Activated gamma-delta T cell (primary cell): ENCODE results near the gene E2F3.

Source experiments
- DNase-seq: peaks from one replicate; lab custom pipeline; 2025; lab: John Stamatoyannopoulos, UW
- total RNA-seq, 2 donors: gene quantifications; one replicate each; lab custom pipeline; 2026; lab: John Stamatoyannopoulos, UW

E2F3 gene
- 48.6 to 83.1 reads per million in 2 donors for total RNA-seq

- peak; percentile 84 for DNase-seq
These were observed at the start of gene E2F3 for GRCh38 chr6:20401205-20402091. TSS of gene E2F3 (plus strand) at chr6:20401879. CDS start at chr6:20402233, 354 bp downstream.

GRCh38 chr6:20352346-20352745 lies 49.3 kb upstream of the E2F3 start:
- no peak for DNase-seq

- DNase-seq, result no peak
These were observed 48.5 kb upstream of the E2F3 start for GRCh38 chr6:20353134-20353533.

GRCh38 chr6:20354366-20354765 lies 47.3 kb upstream of the E2F3 start:
- no peak for DNase-seq

- DNase-seq, result no peak
These were observed 41.1 kb upstream of the E2F3 start for GRCh38 chr6:20360471-20361119.

- no peak for DNase-seq
These were observed 39.1 kb upstream of the E2F3 start for GRCh38 chr6:20362623-20363022.

GRCh38 chr6:20364327-20364726 lies 37.4 kb upstream of the E2F3 start:
- DNase-seq, result no peak

- no peak for DNase-seq
These were observed 36.2 kb upstream of the E2F3 start for GRCh38 chr6:20365456-20365855.

GRCh38 chr6:20366082-20366830 lies 35.4 kb upstream of the E2F3 start:
- no peak for DNase-seq

GRCh38 chr6:20367743-20368485 lies 33.8 kb upstream of the E2F3 start:
- no peak for DNase-seq

- DNase-seq, result no peak
These were observed 31.3 kb upstream of the E2F3 start for GRCh38 chr6:20370393-20370792.

- DNase-seq, result no peak
These were observed 30.9 kb upstream of the E2F3 start for GRCh38 chr6:20370801-20371200.

- DNase-seq, result no peak
These were observed 26.2 kb upstream of the E2F3 start for GRCh38 chr6:20375436-20375835.

- DNase-seq, result no peak
These were observed 23.9 kb upstream of the E2F3 start for GRCh38 chr6:20377623-20378265.

- no peak for DNase-seq
These were observed 22.4 kb upstream of the E2F3 start for GRCh38 chr6:20379231-20379630.

- DNase-seq, result no peak
These were observed 15.5 kb upstream of the E2F3 start for GRCh38 chr6:20386218-20386617.

- no peak for DNase-seq
These were observed 12.6 kb upstream of the E2F3 start for GRCh38 chr6:20389066-20389465.

GRCh38 chr6:20393297-20393696 lies 8.4 kb upstream of the E2F3 start:
- no peak for DNase-seq

- no peak for DNase-seq
These were observed 2.2 kb upstream of the E2F3 start for GRCh38 chr6:20399518-20399917.

GRCh38 chr6:20400456-20401204 lies 1.0 kb upstream of the E2F3 start:
- DNase-seq, result no peak

GRCh38 chr6:20402092-20402341 lies 338 bp downstream of the E2F3 start:
- DNase-seq, result no peak
